ENCODE data around the gene NCOA3. TPM values are rescaled to one million over a fixed set of nuclear protein-coding genes. Genes with fewer than 3 reads are reported as not detected.
A peak's percentile ranks its signal among the peaks of the same experiment; 100 is the strongest.

The NCOA3 gene
- total RNA-seq, 4 donors from 2014 or later: 26.7 to 40.2 (median 34.5) TPM

DNA sequence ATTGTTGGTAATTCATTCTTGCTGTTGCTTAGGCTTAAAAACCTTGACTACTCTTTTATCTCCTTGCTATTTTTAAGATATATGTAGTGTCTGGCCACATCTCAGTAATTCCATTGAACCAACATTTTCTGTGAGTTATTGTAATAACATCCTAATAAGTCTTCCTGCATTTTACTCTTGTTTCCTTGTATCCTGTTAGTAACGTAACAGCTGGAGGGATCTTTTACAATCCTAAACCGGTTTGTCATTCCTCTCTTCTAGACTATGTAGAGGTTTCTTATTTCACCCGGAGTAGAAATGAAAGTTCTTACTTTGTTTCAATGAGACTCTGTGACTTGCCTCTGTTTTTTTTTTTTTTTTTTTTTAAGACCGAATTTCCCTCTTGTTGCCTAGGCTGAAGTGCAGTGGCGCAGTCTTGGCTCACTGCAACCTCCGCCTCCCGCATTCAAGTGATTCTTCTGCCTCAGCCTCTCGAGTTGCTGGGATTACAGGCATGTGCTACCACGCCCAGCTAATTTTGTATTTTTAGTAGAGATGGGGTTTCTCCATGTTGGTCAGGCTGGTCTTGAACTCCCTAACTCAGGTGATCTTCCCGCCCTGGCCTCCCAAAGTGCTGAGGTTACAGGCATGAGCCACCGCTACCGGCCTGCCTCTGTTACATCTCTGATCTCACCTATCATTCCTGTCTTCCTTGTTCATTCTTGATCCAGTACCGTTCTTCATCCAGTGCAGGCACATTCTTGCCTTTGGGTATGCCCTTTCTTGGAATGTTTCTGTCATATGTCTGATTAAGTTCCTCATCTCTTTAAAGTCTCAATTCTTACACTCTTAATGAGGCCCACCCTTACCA is 44.7 kb downstream of the NCOA3 start:
- WGBS, 2 donors: 24 to 60% methylated on average over 13 of the region's 13 CpGs

DNA sequence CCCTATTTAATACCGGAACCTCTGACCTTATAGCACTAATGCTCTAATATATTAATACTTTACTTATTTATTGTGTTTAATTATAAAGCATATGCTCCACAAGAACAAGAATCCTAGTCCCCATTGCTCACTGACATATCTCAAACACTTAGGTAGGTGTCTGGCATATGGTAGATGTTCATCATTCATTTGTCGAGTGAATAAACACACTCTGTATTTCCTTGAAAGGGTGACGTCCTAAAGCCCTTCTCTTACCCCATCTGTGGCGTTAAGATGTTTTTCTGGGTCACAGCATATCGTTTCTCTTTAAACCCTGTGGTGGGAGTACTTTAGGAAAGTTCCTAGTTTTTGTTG is 45.3 kb downstream of the NCOA3 start:
- no peaks in the 10 kb centered on the region for H3K27me3 ChIP-seq
- H3K36me3 ChIP-seq: no peaks in the 10 kb centered on the region
- no peak overlapping the region for H3K27ac ChIP-seq
- 67 to 80% methylated on average over 5 of the region's 5 CpGs for WGBS, 2 donors
- H3K9me3 ChIP-seq: no peaks in the 10 kb centered on the region
- H3K4me3 ChIP-seq: no peak overlapping the region
- peaks cover 0 to 45% (median 9%) of the 10 kb centered on the region in 3 donors for H3K4me1 ChIP-seq
- DNase-seq: no peak
- intact Hi-C loops (cut with DNase I): no loop called here
- no peak for TF ChIP-seq POLR2A (IDR thresholded peaks at IDR 0.05)
- TF ChIP-seq, protein P1, sequence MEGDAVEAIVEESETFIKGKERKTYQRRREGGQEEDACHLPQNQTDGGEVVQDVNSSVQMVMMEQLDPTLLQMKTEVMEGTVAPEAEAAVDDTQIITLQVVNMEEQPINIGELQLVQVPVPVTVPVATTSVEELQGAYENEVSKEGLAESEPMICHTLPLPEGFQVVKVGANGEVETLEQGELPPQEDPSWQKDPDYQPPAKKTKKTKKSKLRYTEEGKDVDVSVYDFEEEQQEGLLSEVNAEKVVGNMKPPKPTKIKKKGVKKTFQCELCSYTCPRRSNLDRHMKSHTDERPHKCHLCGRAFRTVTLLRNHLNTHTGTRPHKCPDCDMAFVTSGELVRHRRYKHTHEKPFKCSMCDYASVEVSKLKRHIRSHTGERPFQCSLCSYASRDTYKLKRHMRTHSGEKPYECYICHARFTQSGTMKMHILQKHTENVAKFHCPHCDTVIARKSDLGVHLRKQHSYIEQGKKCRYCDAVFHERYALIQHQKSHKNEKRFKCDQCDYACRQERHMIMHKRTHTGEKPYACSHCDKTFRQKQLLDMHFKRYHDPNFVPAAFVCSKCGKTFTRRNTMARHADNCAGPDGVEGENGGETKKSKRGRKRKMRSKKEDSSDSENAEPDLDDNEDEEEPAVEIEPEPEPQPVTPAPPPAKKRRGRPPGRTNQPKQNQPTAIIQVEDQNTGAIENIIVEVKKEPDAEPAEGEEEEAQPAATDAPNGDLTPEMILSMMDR (IDR thresholded peaks at IDR 0.05): no peak

More for the DNA sequence above, 44.7 kb downstream of the NCOA3 start:
- DNase-seq: no peak
- peaks cover 0 to 45% (median 9%) of the 10 kb centered on the region in 3 donors for H3K4me1 ChIP-seq
- H3K9me3 ChIP-seq: no peaks in the 10 kb centered on the region
- peak overlapping the region in 2 of 4 donors; percentile 4 to 30 for H3K27ac ChIP-seq
- H3K27me3 ChIP-seq: no peaks in the 10 kb centered on the region
- intact Hi-C loops (cut with DNase I): no loop called here
- no peak overlapping the region for H3K4me3 ChIP-seq
- TF ChIP-seq, protein P1 (IDR thresholded peaks at IDR 0.05): no peak
- no peak for TF ChIP-seq POLR2A (IDR thresholded peaks at IDR 0.05)
- no peaks in the 10 kb centered on the region for H3K36me3 ChIP-seq

DNA sequence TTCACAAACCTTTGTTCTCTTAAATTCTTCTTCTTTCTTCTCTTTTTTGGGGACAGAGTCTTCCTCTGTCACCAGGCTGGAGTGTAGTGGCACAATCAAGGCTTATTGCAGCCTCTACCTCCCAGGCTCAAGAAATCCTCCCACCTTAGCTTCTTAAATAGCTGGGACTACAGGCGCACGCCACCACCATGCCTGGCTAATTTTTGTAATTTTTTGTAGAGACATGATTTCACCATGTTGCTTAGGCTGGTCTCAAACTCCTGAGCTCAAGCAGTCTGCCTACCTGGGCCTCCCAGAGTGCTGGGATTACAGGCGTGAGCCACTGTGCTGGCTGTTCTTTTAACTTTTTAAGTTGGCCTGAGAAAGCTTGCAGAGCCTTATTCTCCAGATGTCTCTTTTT is 48.0 kb downstream of the NCOA3 start:
- intact Hi-C loops (cut with DNase I): no loop called here
- H3K27ac ChIP-seq: no peak overlapping the region

DNA sequence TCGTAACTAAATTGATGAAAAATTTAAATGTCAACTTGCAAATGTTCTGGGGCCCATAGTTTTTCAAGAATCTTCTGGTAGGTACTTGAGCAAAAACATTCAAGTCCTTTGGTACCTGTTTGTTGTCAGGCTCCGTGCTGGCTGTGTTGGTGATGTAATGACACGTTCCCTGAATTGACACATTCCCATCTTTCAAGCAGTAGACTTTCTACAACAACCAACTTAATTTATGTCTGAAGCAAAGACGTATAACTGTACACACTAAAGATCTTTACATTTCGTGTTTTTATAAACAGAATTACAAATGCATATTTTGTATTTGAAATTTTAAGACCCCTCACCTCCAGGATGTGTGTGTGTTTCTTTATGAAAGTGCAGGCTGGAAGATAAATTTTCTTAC is 49.5 kb downstream of the NCOA3 start:
- H3K4me1 ChIP-seq: peaks cover 0 to 9% (median 4%) of the 10 kb centered on the region in 3 donors
- no peak overlapping the region for H3K4me3 ChIP-seq
- H3K27ac ChIP-seq: no peak overlapping the region
- H3K9me3 ChIP-seq: no peaks in the 10 kb centered on the region
- intact Hi-C loops (cut with DNase I): no loop called here
- 73% methylated on average over 5 of the region's 5 CpGs for WGBS, 2 donors
- no peaks in the 10 kb centered on the region for H3K36me3 ChIP-seq
- TF ChIP-seq, protein P1 (IDR thresholded peaks at IDR 0.05): no peak
- no peak for TF ChIP-seq POLR2A (IDR thresholded peaks at IDR 0.05)
- no peak for DNase-seq
- H3K27me3 ChIP-seq: no peaks in the 10 kb centered on the region

More for the DNA sequence above, 48.0 kb downstream of the NCOA3 start:
- Histone ChIP-seq H3K36me3 (no peaks in the 10 kb centered on the region), H3K4me1 (peaks cover 0 to 22% (median 9%) of the 10 kb centered on the region in 3 donors), H3K4me3 (no peak overlapping the region), H3K9me3 (no peaks in the 10 kb centered on the region), H3K27me3 (no peaks in the 10 kb centered on the region)
- DNase-seq: no peak
- no peak for TF ChIP-seq POLR2A (IDR thresholded peaks at IDR 0.05)
- TF ChIP-seq, protein P1 (IDR thresholded peaks at IDR 0.05): no peak
- WGBS, 2 donors: 95 to 96% methylated on average over 3 of the region's 3 CpGs

DNA sequence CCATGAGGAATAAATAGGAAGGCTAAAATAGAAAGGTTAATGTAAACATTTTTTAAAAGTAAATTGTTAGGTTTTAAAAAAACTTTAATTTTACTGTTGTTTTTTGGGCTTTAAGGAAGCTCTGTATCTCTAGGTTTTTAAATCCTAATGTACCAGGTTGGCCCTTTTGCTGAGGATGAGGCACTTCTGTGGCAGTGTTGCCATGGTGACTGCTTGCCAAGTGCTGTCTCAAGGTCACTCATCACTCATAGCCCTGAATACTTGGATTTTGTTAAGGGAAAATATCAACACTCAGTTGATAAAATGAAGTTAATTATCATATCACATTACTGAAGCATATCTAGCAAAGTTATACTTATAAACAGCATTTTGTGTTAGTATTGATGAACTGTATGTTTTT is 50.2 kb downstream of the NCOA3 start:
- TF ChIP-seq, protein P1 (IDR thresholded peaks at IDR 0.05): no peak
- TF ChIP-seq POLR2A (IDR thresholded peaks at IDR 0.05): no peak
- Histone ChIP-seq H3K27ac (no peak overlapping the region), H3K36me3 (no peaks in the 10 kb centered on the region), H3K9me3 (no peaks in the 10 kb centered on the region), H3K4me3 (no peak overlapping the region), H3K27me3 (no peaks in the 10 kb centered on the region), H3K4me1 (peaks cover 0 to 9% (median 0%) of the 10 kb centered on the region in 3 donors)
- no peak for DNase-seq
- intact Hi-C loops (cut with DNase I): no loop called here

Data from esophagus squamous epithelium (tissue), 5 donors.